Osteocyte (in vitro differentiated cells): Measurements from ENCODE around the gene ZDHHC7. TPM values are rescaled to one million over a fixed set of nuclear protein-coding genes. Genes with fewer than 3 reads are reported as not detected.

Experiments used
- DNase-seq: peaks from one replicate; pipeline ENCODE4 v3.0.0; 2021; ENCODE audit warnings: mixed read lengths; ENCODE audit not compliant: unreplicated experiment; ENCODE audit errors: extremely low spot score
- H3K27ac Mint-ChIP-seq: one replicate; pipeline ENCODE4 v1.8.0; 2021; ENCODE audit warnings: mild to moderate bottlenecking, mixed read lengths; ENCODE audit not compliant: unreplicated experiment
- H3K27me3 Mint-ChIP-seq: one replicate; pipeline ENCODE4 v1.8.0; 2021; ENCODE audit warnings: mixed read lengths; ENCODE audit not compliant: unreplicated experiment
- H3K36me3 Mint-ChIP-seq: one replicate; pipeline ENCODE4 v1.8.0; 2021; ENCODE audit warnings: mixed read lengths; ENCODE audit not compliant: unreplicated experiment
- H3K4me1 Mint-ChIP-seq: one replicate; pipeline ENCODE4 v1.8.0; 2021; ENCODE audit warnings: mixed read lengths; ENCODE audit not compliant: unreplicated experiment
- H3K4me3 Mint-ChIP-seq: one replicate; pipeline ENCODE4 v1.8.0; 2021; ENCODE audit warnings: mild to moderate bottlenecking, moderate library complexity, mixed read lengths; ENCODE audit not compliant: unreplicated experiment
- H3K9me3 Mint-ChIP-seq: one replicate; pipeline ENCODE4 v1.8.0; 2021; ENCODE audit warnings: mixed read lengths; ENCODE audit not compliant: unreplicated experiment
- CTCF ChIP-seq: fragments of 200-600 bp; sonication (generic); IDR thresholded peaks from 2 replicates; pipeline ENCODE4 v1.5.0; 2021; ENCODE audit warnings: antibody characterized with exemption, mild to moderate bottlenecking, moderate library complexity
- total RNA-seq: library from RNA; stranded (reverse); gene quantifications from 2 replicates; pipeline ENCODE4 v1.2.1, GENCODE V29; 2021

Gene ZDHHC7
- total RNA-seq, 1 donor from 2014 or later = 53.7 TPM

DNA sequence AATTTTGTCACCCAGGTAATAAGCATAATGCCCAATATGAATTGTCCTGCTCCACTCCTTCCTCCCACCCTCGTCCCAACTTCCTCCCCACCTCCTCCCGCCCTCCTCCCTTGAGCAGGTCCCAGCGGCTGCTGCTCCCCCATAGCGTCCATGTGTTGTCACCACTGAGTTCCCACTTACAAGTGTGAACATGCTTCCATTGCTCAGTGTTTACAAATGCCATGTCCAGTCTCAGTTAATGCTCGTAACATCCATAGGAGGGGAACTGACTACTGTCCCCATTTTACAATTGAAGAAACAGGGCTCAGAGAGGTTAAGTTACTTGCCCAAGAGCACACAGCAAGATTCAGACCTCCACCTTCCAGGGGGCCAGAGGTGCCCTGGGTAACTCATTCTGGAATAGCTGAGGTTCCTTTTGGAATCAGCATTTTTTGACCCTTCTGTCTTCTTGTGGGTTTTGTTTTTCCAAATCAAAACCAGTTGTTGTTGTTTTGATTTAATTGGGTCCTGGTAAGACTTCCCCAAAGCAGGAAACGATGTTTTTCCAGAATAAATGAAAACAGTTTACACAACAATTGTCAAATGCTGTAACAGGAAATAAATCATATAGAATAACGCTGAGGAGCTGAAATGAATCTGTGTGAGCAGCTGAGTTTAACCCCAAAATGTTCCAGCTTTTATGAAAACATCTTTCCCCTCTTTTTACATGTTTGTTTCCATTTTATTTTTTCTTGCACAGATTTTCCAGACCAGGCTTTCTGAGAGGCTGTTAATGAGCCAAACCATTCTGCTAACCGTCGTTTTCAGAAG, 73.9 kb downstream of the ZDHHC7 start:
- Mint-ChIP-seq H3K4me3 (no peak overlapping the region), H3K9me3 (no peaks in the 10 kb centered on the region), H3K27ac (no peak overlapping the region), H3K4me1 (peaks cover 38% of the 10 kb centered on the region), H3K27me3 (no peaks in the 10 kb centered on the region), H3K36me3 (peaks cover 2% of the 10 kb centered on the region)
- no peak for DNase-seq
- no peak for TF ChIP-seq CTCF

DNA sequence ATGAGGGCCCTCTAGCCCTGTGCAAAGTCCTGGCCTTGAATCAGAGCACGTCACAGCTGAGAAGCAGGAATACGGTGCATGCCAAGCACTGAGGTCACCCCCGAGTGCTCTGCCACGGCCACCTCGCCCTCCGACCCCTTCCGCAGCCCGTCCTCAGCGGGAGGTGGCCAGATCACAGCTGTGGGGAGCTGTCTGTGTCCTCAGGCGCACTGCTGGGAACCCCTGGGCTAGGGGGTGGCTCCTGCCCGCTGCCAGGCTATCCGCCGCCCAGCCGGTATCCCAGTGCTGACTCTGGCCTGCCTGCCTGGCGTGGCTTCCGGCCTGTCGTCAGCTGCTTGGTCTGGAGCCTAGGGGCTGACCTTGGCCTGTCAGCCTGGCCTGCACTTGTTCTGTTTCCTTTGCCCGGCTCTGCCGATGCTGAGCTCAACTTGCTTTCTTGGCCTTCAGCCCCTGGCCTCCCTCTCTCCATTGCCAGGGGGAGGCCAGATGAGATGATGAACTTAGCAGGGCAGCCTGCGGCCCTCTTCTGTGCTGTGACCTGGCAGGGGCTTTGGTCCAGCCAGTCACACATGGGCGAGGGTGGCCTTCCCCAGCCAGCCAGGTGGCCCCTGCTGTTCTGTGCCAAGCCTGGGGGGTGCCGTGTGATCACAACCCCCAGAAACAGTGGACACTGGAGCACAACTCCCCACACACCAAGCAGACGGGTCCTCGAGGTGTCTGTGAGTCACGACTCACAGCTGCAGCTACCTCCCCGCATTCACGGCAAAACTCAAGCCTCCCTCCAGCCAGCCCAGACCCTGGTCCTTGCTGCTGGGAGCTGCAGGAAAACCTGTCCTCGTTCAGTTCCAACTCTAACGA, 77.3 kb downstream of the ZDHHC7 start:
- Mint-ChIP-seq H3K9me3 (no peaks in the 10 kb centered on the region), H3K36me3 (no peaks in the 10 kb centered on the region), H3K27me3 (no peaks in the 10 kb centered on the region), H3K27ac (no peak overlapping the region), H3K4me3 (no peak overlapping the region), H3K4me1 (peaks cover 21% of the 10 kb centered on the region)
- no peak for DNase-seq
- no peak for TF ChIP-seq CTCF

DNA sequence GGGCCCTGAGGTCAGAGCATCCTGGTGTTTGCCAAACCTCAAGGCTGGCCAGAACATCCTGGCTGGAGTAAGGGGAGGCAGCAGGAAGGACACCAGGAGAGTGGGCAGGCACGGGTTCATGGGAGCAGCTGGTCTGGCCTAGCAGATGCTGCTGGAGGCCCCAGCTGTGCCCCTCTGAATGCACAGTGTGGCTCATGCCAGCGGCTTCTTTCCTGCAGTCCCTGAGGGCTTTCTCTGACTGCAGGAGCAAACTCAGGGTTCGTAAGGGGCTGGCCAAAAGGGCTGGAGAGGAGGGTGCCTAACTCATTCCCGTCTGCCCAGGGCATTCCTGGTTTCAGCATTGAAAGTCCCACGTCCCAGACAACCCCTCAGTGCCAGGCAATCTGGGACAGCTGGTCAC, 78.7 kb downstream of the ZDHHC7 start:
- TF ChIP-seq CTCF = no peak
- no peak for DNase-seq
- Mint-ChIP-seq H3K4me1 (peaks cover 21% of the 10 kb centered on the region), H3K9me3 (no peaks in the 10 kb centered on the region), H3K27ac (no peak overlapping the region), H3K36me3 (no peaks in the 10 kb centered on the region), H3K4me3 (no peak overlapping the region), H3K27me3 (no peaks in the 10 kb centered on the region)

DNA sequence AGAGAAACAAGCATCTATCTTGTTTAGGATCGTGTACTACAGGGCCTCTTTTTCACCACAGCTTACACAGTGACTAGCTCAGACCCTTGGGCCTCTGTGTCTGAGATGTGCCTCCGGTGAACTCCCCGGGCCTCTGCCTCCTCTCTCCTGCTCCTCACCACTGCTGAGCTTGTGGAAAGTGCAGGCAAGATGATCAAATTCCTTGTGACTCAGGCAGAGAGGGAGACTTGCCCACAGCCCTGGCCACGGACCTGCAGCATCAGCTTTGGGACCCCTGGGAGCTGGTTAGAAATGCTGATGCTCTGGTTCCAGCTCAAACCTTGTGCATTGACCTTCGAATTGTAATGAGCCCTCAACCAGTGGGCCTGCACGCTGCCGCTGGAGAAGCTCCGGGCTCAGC, 79.8 kb downstream of the ZDHHC7 start:
- no peak for DNase-seq
- Mint-ChIP-seq H3K27ac (no peak overlapping the region), H3K9me3 (no peaks in the 10 kb centered on the region), H3K27me3 (no peaks in the 10 kb centered on the region), H3K4me1 (peaks cover 21% of the 10 kb centered on the region), H3K4me3 (no peak overlapping the region), H3K36me3 (no peaks in the 10 kb centered on the region)
- no peak for TF ChIP-seq CTCF

DNA sequence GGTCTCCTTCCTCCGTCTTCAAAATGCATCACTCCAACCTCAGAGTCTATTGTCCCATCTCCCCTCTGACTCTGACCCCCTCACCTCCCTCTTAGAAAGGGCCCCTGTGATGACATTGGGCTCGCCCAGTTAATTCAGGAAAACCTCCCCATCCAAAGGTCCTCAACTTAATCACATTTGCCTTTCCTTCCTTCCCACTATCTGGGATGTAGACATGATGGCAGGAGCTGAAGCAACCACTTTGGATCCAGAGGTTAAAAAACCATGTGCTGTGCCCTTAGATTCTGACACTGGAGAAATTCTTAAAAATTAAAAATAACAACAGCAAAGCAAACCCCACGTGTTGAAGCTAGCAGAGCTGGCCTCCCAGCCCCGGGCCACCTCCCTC, 80.2 kb downstream of the ZDHHC7 start:
- no peak overlapping the region for H3K4me3 Mint-ChIP-seq
- no peaks in the 10 kb centered on the region for H3K9me3 Mint-ChIP-seq
- no peaks in the 10 kb centered on the region for H3K27me3 Mint-ChIP-seq
- no peak overlapping the region for H3K27ac Mint-ChIP-seq
- no peaks in the 10 kb centered on the region for H3K36me3 Mint-ChIP-seq
- DNase-seq = no peak
- TF ChIP-seq CTCF = no peak
- peaks cover 21% of the 10 kb centered on the region for H3K4me1 Mint-ChIP-seq
